IPS-NIHi7 (cell line): ENCODE measurements around the gene KCTD1.
A peak's percentile ranks its signal among the peaks of the same experiment; 100 is the strongest.

Experiments used
- DNase-seq: peaks from one replicate; pipeline ENCODE4 v3.0.0; 2012; ENCODE audit warnings: mixed read lengths; ENCODE audit errors: extremely low spot score

Gene KCTD1

DNA sequence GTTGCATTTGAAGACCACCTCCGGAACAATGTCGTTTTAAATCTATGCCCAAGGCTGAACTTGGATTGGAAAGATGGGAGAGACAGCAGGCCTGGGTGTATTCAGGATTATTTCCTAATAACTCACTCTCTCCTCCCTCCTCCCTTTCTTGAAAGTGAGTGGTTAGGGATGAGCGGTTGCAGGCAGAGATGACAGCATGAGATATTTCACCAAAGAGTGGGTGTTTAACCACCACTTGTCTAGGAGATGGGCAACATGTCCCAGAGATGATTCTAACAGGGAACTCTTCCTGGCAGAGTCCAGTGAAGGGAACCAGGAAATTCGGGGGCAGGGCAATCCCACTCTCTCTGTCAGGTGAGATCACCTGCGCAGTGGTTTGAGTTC lies 123.2 kb downstream of the KCTD1 start:
- DNase-seq, result no peak

GRCh38 chr18:26424428-26425147 lies 123.8 kb downstream of the KCTD1 start:
- DNase-seq, result no peak

- DNase-seq, result no peak
These were observed 125.7 kb downstream of the KCTD1 start for GRCh38 chr18:26422472-26423162.

DNA sequence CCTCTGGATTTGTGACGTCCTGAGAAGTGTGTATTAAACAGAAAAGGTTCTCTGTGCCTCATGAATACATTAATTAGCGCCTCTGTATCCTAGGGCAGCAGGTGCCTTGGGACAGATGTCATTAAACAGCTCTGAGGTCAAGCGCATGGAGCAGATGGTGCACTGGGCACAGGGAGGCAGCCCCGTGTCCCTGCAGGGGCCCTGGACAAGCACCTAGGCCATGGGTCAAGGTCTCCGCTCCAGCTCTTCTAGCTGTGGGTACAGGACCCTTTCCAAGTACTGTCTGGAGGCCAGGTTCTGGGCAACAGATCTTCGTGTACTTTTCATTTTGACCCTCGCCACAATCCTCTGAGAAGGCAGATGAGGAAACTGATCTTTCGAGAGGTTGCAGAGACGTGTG lies 126.4 kb downstream of the KCTD1 start:
- DNase-seq, result no peak

- DNase-seq, result no peak
These were observed 126.8 kb downstream of the KCTD1 start for GRCh38 chr18:26421503-26421902.

GRCh38 chr18:26419746-26420145 lies 128.6 kb downstream of the KCTD1 start:
- DNase-seq, result no peak

GRCh38 chr18:26418225-26418624 lies 130.1 kb downstream of the KCTD1 start:
- no peak for DNase-seq

DNA sequence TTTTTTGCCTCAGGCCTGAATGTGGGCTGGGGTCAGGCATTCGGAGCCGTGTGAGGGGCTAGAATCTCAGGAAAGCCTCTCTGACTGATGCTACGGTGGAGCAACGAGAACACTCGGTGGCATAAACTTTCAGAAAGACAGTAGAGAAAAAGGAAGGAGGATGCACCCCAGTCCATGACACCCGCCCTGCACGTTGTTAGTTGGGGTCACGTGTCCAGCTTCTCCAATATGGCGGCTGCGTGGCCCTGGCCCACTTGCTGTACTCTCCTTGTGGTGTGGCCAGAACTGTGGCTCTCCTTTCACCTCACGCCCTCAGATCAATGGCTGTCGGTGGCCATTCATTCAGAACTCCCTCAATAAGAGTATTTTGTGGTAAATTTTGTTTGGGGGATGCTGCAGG lies 131.2 kb downstream of the KCTD1 start:
- DNase-seq, result no peak

DNA sequence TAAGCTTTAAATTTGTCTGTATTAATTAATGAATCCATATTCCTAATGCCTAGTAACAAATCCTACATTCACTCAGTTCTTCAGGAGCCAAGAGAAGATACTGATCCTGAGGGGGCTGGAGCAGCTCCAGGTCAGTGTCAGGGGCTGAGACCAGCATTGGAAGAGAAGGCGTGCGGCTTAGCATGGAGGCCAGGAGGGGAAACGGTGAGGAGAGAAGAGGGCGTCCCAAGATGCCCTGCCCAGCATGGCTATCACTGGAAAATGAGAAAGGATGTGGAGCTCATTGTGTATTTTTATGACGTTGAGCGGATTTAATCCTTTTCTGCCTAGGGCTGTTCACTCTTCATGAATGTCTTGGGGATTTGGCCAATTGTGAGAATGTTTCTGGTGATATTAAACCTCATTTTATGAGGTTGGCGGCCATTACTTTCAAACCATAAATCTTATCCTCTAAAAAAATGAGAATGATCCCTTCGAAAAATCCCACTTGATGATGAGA lies 131.7 kb downstream of the KCTD1 start:
- no peak for DNase-seq

GRCh38 chr18:26415631-26416030 lies 132.7 kb downstream of the KCTD1 start:
- DNase-seq, result no peak

DNA sequence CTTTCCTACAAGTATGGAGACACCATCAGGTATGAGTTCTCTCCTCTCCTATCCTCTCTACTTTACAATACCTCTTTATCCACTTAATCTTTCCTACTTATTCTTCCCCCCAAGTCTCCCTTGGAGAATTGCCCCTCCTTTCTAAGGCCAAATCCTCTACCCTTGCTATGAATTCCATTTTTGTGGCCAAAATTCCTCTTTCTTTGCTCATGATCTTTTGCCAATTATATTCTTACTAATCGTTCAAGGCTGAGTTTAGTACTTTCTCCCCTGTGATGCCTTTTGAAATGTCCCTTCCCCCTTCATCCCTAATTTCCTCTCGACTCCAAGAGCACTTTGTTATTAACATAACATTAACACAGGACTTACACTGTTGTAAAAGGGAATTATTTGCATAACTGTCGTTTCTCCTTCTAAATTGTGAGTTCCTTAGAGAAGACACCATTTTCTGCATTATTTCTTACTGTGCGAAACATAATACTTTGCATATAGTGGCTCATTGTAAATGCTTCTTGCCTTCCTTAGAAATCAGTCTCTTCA lies 133.4 kb downstream of the KCTD1 start:
- no peak for DNase-seq

GRCh38 chr18:26409091-26409490 lies 139.3 kb downstream of the KCTD1 start:
- no peak for DNase-seq

- DNase-seq, result no peak
These were observed 140.4 kb downstream of the KCTD1 start for GRCh38 chr18:26407736-26408601.

DNA sequence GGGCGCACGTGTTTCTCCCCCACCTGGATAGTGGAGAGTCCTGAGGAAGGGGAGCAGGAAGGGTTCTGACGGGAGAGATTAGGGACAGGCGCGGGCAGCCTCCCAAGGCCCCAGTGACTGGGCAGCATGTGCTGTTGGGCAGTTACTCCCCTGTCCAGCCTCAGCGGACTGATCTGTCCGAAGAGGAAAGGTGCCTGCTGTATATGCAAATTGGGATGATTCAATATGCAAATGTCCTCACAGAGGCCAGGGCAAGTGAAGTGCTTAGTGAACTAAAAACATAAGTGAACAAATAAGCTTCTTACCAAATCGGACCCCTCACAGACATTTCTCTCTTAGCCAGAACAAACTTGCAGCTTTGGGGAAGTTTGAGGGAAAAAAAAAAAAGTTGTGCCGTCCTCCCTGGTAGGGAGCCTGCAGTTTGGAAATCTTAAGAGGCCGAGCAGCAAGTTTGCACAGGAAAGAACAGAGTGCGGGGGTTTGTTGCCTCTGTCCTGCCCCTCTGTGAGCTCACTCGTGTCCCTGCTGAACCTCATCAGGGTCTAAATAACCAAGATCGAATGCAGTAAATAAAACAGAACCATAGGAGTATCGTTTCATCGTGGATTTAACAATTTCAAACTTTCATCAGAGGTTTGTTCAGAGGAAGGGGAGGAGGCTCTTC lies 141.4 kb downstream of the KCTD1 start:
- no peak for DNase-seq

DNA sequence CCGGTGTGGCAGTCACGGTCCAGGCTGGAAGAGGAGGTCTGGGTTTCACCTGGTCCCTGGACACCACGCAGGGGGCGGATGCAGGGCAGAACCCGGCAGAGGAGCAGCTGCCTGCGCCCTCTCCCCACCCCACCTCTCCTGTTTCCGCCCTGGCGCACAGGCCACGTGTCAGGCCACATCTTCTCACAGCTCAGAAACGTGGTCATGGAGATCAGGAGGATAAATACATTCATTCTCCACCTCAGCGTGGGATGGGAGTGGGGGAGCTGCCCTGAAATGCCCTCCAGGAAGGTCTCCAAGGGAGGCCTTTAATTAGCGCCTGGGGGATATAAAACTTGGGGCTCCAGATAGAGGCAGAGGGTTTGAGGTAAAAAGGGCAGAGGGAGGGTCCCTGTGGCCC lies 142.0 kb downstream of the KCTD1 start:
- no peak for DNase-seq

GRCh38 chr18:26405190-26405801 lies 143.1 kb downstream of the KCTD1 start:
- peak; percentile 60 for DNase-seq
